ENCODE measurements around the gene AGBL4.

DNA sequence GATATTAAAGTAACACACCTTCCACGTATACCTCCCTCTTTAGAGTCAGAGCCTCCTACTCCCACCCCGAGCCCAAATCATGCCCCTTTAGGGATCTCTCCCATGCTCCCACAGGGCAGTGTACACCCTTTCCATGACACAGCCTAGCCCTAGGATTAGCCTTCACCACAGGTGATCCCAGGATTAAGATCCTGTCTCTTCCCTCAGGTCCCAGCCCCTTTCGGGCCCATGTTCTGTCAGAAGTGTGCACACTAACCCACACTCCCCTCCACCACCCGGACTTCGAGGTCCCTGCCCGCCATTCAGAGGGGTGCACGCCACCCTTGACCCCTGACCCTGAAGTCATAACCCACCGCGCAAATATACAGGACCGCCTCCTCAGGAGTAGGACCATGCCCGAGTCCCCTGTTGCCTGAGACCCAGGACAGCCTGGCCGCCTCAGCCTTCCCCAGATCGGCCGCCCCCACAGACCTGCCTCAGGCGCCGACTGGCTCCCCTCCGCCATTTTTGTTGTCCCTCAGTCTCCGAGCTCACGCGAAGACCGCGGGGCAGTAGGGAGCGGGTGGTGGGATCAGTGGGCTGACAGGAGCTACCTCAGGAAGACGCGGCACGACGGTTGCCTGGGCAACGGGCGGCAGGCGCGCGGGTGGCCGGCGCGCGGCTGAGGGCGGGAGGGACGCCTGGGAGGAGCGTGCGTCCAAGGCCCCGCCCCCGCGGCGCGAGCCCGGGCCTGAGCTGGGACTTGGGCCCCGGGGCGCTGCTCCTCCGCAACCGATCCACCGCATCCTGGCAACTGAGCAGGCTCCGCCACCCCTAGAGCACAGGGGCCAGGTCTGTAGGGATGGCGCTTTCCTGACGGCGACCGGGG lies at the start of gene AGBL4:
- TF ChIP-seq CTCF (IDR thresholded peaks at IDR 0.05) (no peak), POLR2A (IDR thresholded peaks at IDR 0.05) (no peak)

Data from heart left ventricle (tissue), 13 donors.